ENCODE data around the gene KCNK5. TPM values are rescaled to one million over a fixed set of nuclear protein-coding genes. Genes with fewer than 3 reads are reported as not detected.

Gene KCNK5
- polyA plus RNA-seq, 3 donors, result 0.09 TPM; not detected in 2

DNA sequence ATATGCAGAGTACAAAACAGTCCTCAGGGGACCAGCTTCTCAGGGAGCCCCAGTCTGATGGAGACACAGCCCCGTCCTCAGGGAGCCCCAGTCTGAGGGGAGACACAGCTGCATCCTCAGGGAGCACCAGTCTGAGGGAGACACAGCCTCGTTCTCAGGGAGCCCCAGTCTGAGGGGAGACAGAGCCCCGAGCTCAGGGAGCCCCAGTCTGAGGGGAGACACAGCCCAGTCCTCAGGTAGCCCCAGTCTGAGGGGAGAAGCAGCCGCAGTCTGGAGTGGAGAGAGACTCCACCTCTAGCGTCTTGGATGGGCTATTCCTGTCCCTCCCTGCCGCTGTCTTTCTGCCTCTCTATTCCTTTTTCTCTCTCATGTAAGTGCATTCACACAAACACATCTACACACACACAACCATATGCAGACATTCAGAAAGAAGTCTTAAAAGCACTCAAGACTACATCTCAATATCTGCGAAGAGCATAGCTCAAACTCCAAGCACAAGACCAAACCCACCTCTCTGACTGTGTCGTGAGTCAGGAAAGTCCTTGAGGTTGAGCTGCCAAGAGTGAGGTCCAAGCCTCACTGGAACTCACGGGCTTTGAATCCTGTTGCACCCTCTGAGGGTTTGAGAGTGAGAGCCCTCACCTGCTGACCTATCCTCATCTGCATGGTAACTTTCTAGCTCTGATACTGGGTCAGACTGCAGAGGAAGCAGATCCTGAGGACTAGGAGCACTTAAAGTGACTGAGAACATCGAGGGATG, 61.2 kb downstream of the KCNK5 start:
- Mint-ChIP-seq H3K36me3 (no peaks in the 10 kb centered on the region), H3K27me3 (ENCODE audit: low read depth in 3 of 3) (peaks cover 1 to 8% (median 2%) of the 10 kb centered on the region in 3 donors), H3K9me3 (peaks cover 3 to 10% (median 7%) of the 10 kb centered on the region in 7 donors), H3K4me3 (peak overlapping the region in 1 of 2 donors; percentile 13), H3K4me1 (peaks cover 19% of the 10 kb centered on the region), H3K27ac (no peak overlapping the region)
- no peaks in the 10 kb centered on the region for H3K36me3 ChIP-seq (replicated peaks in 1 of 2; ENCODE audit: control insufficient read depth in 1 of 2, insufficient read depth in 2 of 2, low read length in 2 of 2)
- H3K9me3 ChIP-seq (replicated peaks in 1 of 2; ENCODE audit: control insufficient read depth in 1 of 2, insufficient read depth in 1 of 2, low read length in 2 of 2), result peaks cover 0 to 11% of the 10 kb centered on the region in 2 donors
- WGBS (ENCODE audit: insufficient coverage), result 91% methylated on average over 9 of the region's 10 CpGs
- no peak overlapping the region for H3K4me3 ChIP-seq (replicated peaks in 1 of 3; ENCODE audit: low read depth in 2 of 3, low read length in 3 of 3)
- no peaks in the 10 kb centered on the region for H3K79me2 ChIP-seq (ENCODE audit: insufficient read depth, low read length)
- H3K4me2 ChIP-seq (replicated peaks; ENCODE audit: extremely low read depth, low read length, poor library complexity, severe bottlenecking), result no peak overlapping the region
- intact Hi-C loops (cut with micrococcal nuclease), result loop anchor here in 1 of 2 donors (10.0 kb wide), 1 partner anchor 293 kb away; no protein-coding TSS in a partner anchor
- H3K27me3 ChIP-seq (ENCODE audit: control insufficient read depth in 2 of 2, insufficient read depth in 2 of 2, low read length in 2 of 2), result no peaks in the 10 kb centered on the region
- H4K20me1 ChIP-seq (ENCODE audit: insufficient read depth, low read length), result no peaks in the 10 kb centered on the region
- peaks cover 7 to 10% of the 10 kb centered on the region in 2 donors for H3K4me1 ChIP-seq (ENCODE audit: control insufficient read depth in 1 of 2, insufficient read depth in 2 of 2, low read length in 2 of 2)
- no peak overlapping the region for H2AFZ ChIP-seq (ENCODE audit: insufficient read depth, low read depth, low read length, poor library complexity, severe bottlenecking)
- DNase-seq, result no peak
- no peak overlapping the region for H3K9ac ChIP-seq (ENCODE audit: insufficient read depth, low read length, poor library complexity, severe bottlenecking)
- no peak for TF ChIP-seq CTCF (IDR thresholded peaks at IDR 0.05)
- H3K27ac ChIP-seq (ENCODE audit: low read depth in 1 of 2, low read length in 2 of 2), result no peak overlapping the region

- no peaks in the 10 kb centered on the region for H3K79me2 ChIP-seq (ENCODE audit: insufficient read depth, low read length)
- no CpG with 5 or more reads among the region's 5 CpGs for WGBS (ENCODE audit: insufficient coverage)
- no peaks in the 10 kb centered on the region for H3K36me3 ChIP-seq (replicated peaks in 1 of 2; ENCODE audit: control insufficient read depth in 1 of 2, insufficient read depth in 2 of 2, low read length in 2 of 2)
- peaks cover 4 to 5% of the 10 kb centered on the region in 2 donors for H3K4me1 ChIP-seq (ENCODE audit: control insufficient read depth in 1 of 2, insufficient read depth in 2 of 2, low read length in 2 of 2)
- H3K27me3 ChIP-seq (ENCODE audit: control insufficient read depth in 2 of 2, insufficient read depth in 2 of 2, low read length in 2 of 2), result no peaks in the 10 kb centered on the region
- intact Hi-C loops (cut with micrococcal nuclease), result loop anchor here in 1 of 2 donors (10.0 kb wide), 1 partner anchor 293 kb away; no protein-coding TSS in a partner anchor
- H3K27ac ChIP-seq (ENCODE audit: low read depth in 1 of 2, low read length in 2 of 2), result no peak overlapping the region
- Mint-ChIP-seq H3K4me1 (peaks cover 11% of the 10 kb centered on the region), H3K27me3 (ENCODE audit: low read depth in 3 of 3) (peaks cover 0 to 8% (median 1%) of the 10 kb centered on the region in 3 donors), H3K27ac (no peak overlapping the region), H3K4me3 (no peak overlapping the region), H3K9me3 (peaks cover 3 to 12% (median 7%) of the 10 kb centered on the region in 7 donors), H3K36me3 (no peaks in the 10 kb centered on the region)
- DNase-seq, result no peak
- H2AFZ ChIP-seq (ENCODE audit: insufficient read depth, low read depth, low read length, poor library complexity, severe bottlenecking), result no peak overlapping the region
- no peak for TF ChIP-seq CTCF (IDR thresholded peaks at IDR 0.05)
- H3K9ac ChIP-seq (ENCODE audit: insufficient read depth, low read length, poor library complexity, severe bottlenecking), result no peak overlapping the region
- H3K9me3 ChIP-seq (replicated peaks in 1 of 2; ENCODE audit: control insufficient read depth in 1 of 2, insufficient read depth in 1 of 2, low read length in 2 of 2), result peaks cover 0 to 11% of the 10 kb centered on the region in 2 donors
- H3K4me3 ChIP-seq (replicated peaks in 1 of 3; ENCODE audit: low read depth in 2 of 3, low read length in 3 of 3), result no peak overlapping the region
- H3K4me2 ChIP-seq (replicated peaks; ENCODE audit: extremely low read depth, low read length, poor library complexity, severe bottlenecking), result no peak overlapping the region
- no peaks in the 10 kb centered on the region for H4K20me1 ChIP-seq (ENCODE audit: insufficient read depth, low read length)
These were observed 62.0 kb downstream of the KCNK5 start for GRCh38 chr6:39167321-39167720.
